Parathyroid adenoma (tissue), 2 donors: ENCODE results near the gene QSOX1.

Experiments used
- H2AFZ ChIP-seq: fragments of 300-600 bp; sonication (generic); one replicate; pipeline ENCODE4 v1.7.0; 2017; ENCODE audit warnings: antibody characterized with exemption, mild to moderate bottlenecking
- H3K27ac ChIP-seq: fragments of 300-600 bp; sonication (generic); one replicate; pipeline ENCODE4 v1.7.0; 2017
- H3K27me3 ChIP-seq: fragments of 300-600 bp; sonication (generic); one replicate; pipeline ENCODE4 v1.7.0; 2017; ENCODE audit warnings: low read length; ENCODE audit not compliant: control insufficient read depth, insufficient read depth
- H3K36me3 ChIP-seq: fragments of 300-600 bp; sonication (generic); one replicate; pipeline ENCODE4 v1.7.0; 2017; ENCODE audit warnings: low read length; ENCODE audit not compliant: control insufficient read depth, insufficient read depth
- H3K4me1 ChIP-seq: fragments of 300-600 bp; sonication (generic); one replicate; pipeline ENCODE4 v1.7.0; 2017; ENCODE audit warnings: control low read depth
- H3K4me2 ChIP-seq: fragments of 300-600 bp; sonication (generic); one replicate; pipeline ENCODE4 v1.7.0; 2017; ENCODE audit warnings: low read length
- H3K4me3 ChIP-seq: fragments of 300-600 bp; sonication (generic); one replicate; pipeline ENCODE4 v1.7.0; 2017; ENCODE audit warnings: low read depth, low read length
- H3K79me2 ChIP-seq: fragments of 300-600 bp; sonication (generic); one replicate; pipeline ENCODE4 v1.7.0; 2017; ENCODE audit warnings: control low read depth
- H3K9ac ChIP-seq: fragments of 300-600 bp; sonication (generic); one replicate; pipeline ENCODE4 v1.7.0; 2017; ENCODE audit warnings: mild to moderate bottlenecking
- H3K9me3 ChIP-seq: fragments of 300-600 bp; sonication (generic); one replicate; pipeline ENCODE4 v1.7.0; 2017; ENCODE audit warnings: low read length; ENCODE audit not compliant: control insufficient read depth
- TF ChIP-seq, protein P1 (sequence below): fragments of 300-600 bp; sonication (generic); IDR thresholded peaks from one replicate; pipeline ENCODE4 v1.7.0; 2017; ENCODE audit warnings: antibody characterized with exemption, mild to moderate bottlenecking
- donor health status: primary hyperparathyroidism.

The QSOX1 gene

DNA sequence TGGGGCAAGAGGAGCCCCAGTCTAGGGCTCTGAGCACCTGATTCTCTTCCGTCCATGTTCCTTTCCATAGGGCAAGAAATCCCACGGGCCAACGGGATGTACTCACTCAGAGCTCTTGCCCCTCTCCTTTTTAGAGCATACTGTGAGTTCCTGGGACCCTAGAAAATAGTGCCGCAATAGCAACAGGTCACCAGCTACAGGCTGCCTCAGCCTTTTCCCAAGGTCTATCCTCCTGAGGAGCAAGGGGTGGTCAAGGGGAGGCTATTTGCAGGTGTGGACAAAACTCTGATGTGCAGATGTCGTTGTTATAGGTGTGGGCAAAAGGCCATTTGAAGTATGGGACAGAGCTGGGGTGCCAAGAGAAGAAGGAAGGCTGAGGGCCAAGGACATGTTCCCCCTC, 1.6 kb upstream of the QSOX1 start:
- Histone ChIP-seq H3K4me3 (no peak overlapping the region), H3K27ac (no peak overlapping the region), H2AFZ (no peak overlapping the region), H3K79me2 (no peaks in the 10 kb centered on the region), H3K9me3 (no peaks in the 10 kb centered on the region), H3K27me3 (no peaks in the 10 kb centered on the region), H3K4me2 (no peak overlapping the region), H3K4me1 (no peaks in the 10 kb centered on the region), H3K36me3 (no peaks in the 10 kb centered on the region), H3K9ac (no peak overlapping the region)
- TF ChIP-seq, protein P1, sequence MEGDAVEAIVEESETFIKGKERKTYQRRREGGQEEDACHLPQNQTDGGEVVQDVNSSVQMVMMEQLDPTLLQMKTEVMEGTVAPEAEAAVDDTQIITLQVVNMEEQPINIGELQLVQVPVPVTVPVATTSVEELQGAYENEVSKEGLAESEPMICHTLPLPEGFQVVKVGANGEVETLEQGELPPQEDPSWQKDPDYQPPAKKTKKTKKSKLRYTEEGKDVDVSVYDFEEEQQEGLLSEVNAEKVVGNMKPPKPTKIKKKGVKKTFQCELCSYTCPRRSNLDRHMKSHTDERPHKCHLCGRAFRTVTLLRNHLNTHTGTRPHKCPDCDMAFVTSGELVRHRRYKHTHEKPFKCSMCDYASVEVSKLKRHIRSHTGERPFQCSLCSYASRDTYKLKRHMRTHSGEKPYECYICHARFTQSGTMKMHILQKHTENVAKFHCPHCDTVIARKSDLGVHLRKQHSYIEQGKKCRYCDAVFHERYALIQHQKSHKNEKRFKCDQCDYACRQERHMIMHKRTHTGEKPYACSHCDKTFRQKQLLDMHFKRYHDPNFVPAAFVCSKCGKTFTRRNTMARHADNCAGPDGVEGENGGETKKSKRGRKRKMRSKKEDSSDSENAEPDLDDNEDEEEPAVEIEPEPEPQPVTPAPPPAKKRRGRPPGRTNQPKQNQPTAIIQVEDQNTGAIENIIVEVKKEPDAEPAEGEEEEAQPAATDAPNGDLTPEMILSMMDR: no peak

DNA sequence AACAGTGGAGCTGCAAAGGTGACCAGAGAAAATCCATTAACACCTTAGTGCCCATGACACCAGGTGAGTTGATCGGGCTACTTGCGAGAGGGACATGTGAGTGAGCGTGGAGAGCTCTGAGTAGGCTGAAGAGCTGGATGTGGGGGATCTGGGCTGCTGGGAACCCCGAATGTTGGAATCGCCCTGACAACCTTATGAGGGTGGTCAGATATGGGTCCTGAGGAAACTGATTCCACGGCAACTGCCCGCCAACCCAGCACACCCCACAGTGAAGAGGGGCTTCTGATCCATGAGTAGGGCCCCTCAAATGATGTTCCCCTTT, 705 bp upstream of the QSOX1 start:
- no peaks in the 10 kb centered on the region for H3K36me3 ChIP-seq
- H3K27me3 ChIP-seq: no peaks in the 10 kb centered on the region
- H3K9ac ChIP-seq: peak overlapping the region; percentile 11
- TF ChIP-seq, protein P1: no peak
- no peaks in the 10 kb centered on the region for H3K4me1 ChIP-seq
- H2AFZ ChIP-seq: peak overlapping the region; percentile 94
- H3K79me2 ChIP-seq: no peaks in the 10 kb centered on the region
- peak overlapping the region; percentile 90 for H3K4me3 ChIP-seq
- H3K9me3 ChIP-seq: no peaks in the 10 kb centered on the region
- H3K4me2 ChIP-seq: peak overlapping the region; percentile 98
- H3K27ac ChIP-seq: peak overlapping the region; percentile 74

DNA sequence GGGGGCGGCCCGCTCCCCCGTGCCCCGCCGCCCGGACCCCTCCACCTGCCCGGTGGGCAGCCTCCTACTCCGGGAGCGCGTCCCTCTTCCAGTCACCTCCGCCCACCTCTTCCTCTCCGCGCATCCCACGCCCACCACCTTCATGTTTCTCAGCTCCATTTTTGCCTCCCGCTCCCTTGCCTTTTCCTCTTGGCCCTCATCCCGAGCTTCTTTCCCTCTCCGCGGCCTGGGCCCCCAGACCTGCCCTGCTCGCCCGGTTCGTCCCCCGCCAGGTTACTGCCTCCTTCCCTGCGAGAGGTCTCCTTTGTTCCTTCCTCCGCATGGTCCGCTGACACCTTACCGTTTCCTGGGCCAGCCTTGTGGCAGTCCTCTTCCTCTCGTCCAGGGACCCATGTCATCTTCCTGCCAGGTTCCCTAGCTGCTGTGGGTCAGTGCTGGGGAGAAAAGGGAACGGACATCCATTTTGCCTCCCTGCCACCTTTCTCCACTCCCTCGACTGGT, 563 bp downstream of the QSOX1 start:
- Histone ChIP-seq H3K27me3 (no peaks in the 10 kb centered on the region), H3K4me2 (peak overlapping the region; percentile 88), H2AFZ (peak overlapping the region; percentile 85), H3K9ac (peak overlapping the region; percentile 53), H3K36me3 (no peaks in the 10 kb centered on the region), H3K4me3 (peak overlapping the region; percentile 90), H3K4me1 (no peaks in the 10 kb centered on the region), H3K79me2 (no peaks in the 10 kb centered on the region), H3K9me3 (no peaks in the 10 kb centered on the region), H3K27ac (peak overlapping the region; percentile 47)
- TF ChIP-seq, protein P1: no peak

DNA sequence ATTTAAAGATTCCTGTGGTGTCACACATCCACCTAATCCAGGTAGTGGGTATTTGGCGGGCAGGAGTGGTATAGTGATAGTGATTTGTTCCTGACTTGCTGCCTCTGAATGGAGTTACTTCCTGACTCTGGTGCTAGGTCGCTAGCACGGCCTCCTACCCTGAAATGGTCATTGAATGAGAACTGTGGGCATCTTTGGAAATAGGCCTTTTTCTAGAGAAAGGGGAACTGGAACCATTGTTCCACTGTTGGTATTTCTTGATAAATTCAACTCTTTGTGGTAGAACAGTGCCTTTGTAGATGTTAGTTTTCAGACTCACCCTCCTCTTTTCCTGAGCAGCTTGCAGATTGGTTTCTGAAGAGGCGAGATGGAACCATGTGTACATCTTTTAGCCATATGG, 1.5 kb downstream of the QSOX1 start:
- Histone ChIP-seq H3K4me1 (no peaks in the 10 kb centered on the region), H2AFZ (no peak overlapping the region), H3K27me3 (no peaks in the 10 kb centered on the region), H3K4me3 (no peak overlapping the region), H3K79me2 (no peaks in the 10 kb centered on the region), H3K36me3 (no peaks in the 10 kb centered on the region), H3K9me3 (no peaks in the 10 kb centered on the region), H3K9ac (no peak overlapping the region), H3K27ac (no peak overlapping the region), H3K4me2 (no peak overlapping the region)
- TF ChIP-seq, protein P1: no peak

DNA sequence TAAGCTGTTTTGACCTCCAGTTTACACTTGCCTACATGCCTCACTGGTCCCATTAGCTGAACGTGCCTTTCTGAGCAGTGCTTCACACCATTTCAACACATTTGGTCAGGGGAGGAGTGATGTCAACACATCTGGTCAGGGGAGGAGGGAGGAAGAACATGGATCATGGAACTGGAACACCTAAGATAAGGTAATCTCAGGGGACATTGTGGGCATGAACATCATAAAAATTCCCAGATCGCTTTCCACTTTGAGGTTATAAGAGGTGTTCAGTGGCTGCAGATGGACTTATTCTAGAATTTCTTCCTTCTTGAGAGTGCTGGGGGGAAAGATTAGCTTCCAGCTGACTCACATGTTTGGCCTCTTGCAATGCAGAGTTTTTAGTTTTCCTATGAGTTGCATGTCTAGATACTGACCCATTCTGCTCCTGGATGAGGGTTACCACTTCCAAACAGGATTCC, 2.0 kb downstream of the QSOX1 start:
- Histone ChIP-seq H3K36me3 (no peaks in the 10 kb centered on the region), H3K9ac (no peak overlapping the region), H3K27ac (no peak overlapping the region), H3K27me3 (no peaks in the 10 kb centered on the region), H3K9me3 (no peaks in the 10 kb centered on the region), H3K4me3 (no peak overlapping the region), H3K79me2 (no peaks in the 10 kb centered on the region), H2AFZ (no peak overlapping the region), H3K4me2 (no peak overlapping the region), H3K4me1 (no peaks in the 10 kb centered on the region)
- TF ChIP-seq, protein P1: no peak
